ENCODE results near the gene BAD. TPM values are rescaled to one million over a fixed set of nuclear protein-coding genes. Genes with fewer than 3 reads are reported as not detected.

The BAD gene
- total and polyA plus RNA-seq, 2 of the 13 experiments (the other 11 are each of a cell fraction or from before 2014, with no cell fraction given), result 17.9 to 28.5 TPM

DNA sequence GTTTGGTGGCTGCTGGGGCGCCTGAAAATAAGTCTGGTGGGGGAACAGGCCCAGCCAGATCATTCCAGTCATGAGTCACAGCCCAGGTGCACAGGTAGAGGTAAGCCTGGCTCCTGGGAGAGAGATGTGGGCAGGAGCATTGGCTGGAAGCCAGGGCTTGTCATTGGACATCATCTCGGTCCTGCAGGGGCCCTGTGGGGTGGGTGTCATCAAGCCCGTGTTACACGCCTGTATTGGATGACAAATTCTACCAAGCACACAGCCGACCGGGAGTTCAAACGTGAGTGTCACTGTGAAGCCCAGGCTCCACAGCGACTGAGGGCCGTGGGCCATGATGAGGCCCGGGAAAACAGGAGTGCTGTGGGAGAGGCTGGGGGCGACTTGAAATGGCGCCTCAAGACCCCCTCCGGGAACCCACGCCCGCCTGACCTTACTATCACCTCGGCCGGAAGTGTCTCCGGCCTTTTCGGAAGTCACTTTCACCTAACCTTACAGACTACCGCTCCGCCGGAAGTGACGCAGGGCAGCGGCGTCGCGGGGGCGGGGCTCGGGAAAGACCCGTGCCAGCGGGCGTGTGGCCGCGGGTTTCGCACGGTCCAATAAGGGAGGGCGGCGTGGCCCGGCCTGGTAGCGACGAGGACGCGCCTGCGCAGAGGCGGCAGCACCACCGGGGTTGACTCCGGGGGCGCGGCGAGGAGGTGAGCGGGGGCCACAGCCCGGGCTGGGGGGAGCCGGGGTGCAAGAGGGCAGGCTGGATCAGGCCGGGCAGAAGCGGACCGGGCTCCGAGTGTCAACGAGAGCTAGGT, 43.8 kb downstream of the BAD start, which contains the start of gene FKBP2 (continued):
- TF ChIP-seq SAFB2 (CRISPR knock-in tag; IDR thresholded peaks at IDR 0.05; ENCODE audit: borderline replicate concordance, low read depth) (no peak), ESRRA (CRISPR knock-in tag; IDR thresholded peaks at IDR 0.05; ENCODE audit: low read depth) (no peak), ZNF547 (CRISPR knock-in tag; IDR thresholded peaks at IDR 0.05) (no peak), TAF15 (IDR thresholded peaks at IDR 0.05; ENCODE audit: low read depth, low read length, poor library complexity, severe bottlenecking) (peak; percentile 90), SRSF9 (IDR thresholded peaks at IDR 0.05; ENCODE audit: borderline replicate concordance, insufficient read depth, low read depth, low read length, poor library complexity, severe bottlenecking) (no peak), ZMYM4 (CRISPR knock-in tag; IDR thresholded peaks at IDR 0.05) (peak; percentile 69; the same call in 1 of the 2 replicates), MTA3 (CRISPR knock-in tag; IDR thresholded peaks at IDR 0.05) (no peak), ZNF292 (CRISPR knock-in tag; IDR thresholded peaks at IDR 0.05; ENCODE audit: borderline replicate concordance, low read depth) (no peak), KDM5A (IDR thresholded peaks at IDR 0.05; ENCODE audit: borderline replicate concordance, low read length) (peak; percentile 69; the same call in 1 of the 2 replicates), MED8 (CRISPR knock-in tag; IDR thresholded peaks at IDR 0.05; ENCODE audit: insufficient replicate concordance) (peak; percentile 48), ZNF20 (CRISPR knock-in tag; IDR thresholded peaks at IDR 0.05) (no peak), SMAD3 (CRISPR knock-in tag; IDR thresholded peaks at IDR 0.05) (peak; percentile 35; the same call in 1 of the 2 replicates), ZNF878 (CRISPR knock-in tag; IDR thresholded peaks at IDR 0.05) (no peak; the same call in 1 of the 2 replicates), STAT5B (CRISPR knock-in tag; IDR thresholded peaks at IDR 0.05) (no peak), FOXA1 (IDR thresholded peaks at IDR 0.05) (no peak), FOXA1 (CRISPR knock-in tag; IDR thresholded peaks at IDR 0.05) (no peak), SOX5 (CRISPR knock-in tag; IDR thresholded peaks at IDR 0.05; ENCODE audit: borderline replicate concordance) (peak; percentile 22; the same call in 1 of the 2 replicates), BORCS8-MEF2B (CRISPR knock-in tag; IDR thresholded peaks at IDR 0.05) (no peak), HOXA3 (CRISPR knock-in tag; IDR thresholded peaks at IDR 0.05) (peak; percentile 82; the same call in 1 of the 2 replicates), ZNF883 (CRISPR knock-in tag; IDR thresholded peaks at IDR 0.05; ENCODE audit: not compliant biosample characterization) (peak; percentile 25), KAT2B (IDR thresholded peaks at IDR 0.05; ENCODE audit: borderline replicate concordance, low read depth, low read length) (no peak)
- TF ChIP-seq, protein P1, sequence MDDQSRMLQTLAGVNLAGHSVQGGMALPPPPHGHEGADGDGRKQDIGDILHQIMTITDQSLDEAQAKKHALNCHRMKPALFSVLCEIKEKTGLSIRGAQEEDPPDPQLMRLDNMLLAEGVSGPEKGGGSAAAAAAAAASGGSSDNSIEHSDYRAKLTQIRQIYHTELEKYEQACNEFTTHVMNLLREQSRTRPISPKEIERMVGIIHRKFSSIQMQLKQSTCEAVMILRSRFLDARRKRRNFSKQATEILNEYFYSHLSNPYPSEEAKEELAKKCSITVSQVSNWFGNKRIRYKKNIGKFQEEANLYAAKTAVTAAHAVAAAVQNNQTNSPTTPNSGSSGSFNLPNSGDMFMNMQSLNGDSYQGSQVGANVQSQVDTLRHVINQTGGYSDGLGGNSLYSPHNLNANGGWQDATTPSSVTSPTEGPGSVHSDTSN (CRISPR knock-in tag; IDR thresholded peaks at IDR 0.05; ENCODE audit: borderline replicate concordance), result no peak
- TF ChIP-seq, protein P2, sequence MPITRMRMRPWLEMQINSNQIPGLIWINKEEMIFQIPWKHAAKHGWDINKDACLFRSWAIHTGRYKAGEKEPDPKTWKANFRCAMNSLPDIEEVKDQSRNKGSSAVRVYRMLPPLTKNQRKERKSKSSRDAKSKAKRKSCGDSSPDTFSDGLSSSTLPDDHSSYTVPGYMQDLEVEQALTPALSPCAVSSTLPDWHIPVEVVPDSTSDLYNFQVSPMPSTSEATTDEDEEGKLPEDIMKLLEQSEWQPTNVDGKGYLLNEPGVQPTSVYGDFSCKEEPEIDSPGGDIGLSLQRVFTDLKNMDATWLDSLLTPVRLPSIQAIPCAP (CRISPR knock-in tag; IDR thresholded peaks at IDR 0.05; ENCODE audit: low read depth), result no peak
- TF ChIP-seq, protein P3, sequence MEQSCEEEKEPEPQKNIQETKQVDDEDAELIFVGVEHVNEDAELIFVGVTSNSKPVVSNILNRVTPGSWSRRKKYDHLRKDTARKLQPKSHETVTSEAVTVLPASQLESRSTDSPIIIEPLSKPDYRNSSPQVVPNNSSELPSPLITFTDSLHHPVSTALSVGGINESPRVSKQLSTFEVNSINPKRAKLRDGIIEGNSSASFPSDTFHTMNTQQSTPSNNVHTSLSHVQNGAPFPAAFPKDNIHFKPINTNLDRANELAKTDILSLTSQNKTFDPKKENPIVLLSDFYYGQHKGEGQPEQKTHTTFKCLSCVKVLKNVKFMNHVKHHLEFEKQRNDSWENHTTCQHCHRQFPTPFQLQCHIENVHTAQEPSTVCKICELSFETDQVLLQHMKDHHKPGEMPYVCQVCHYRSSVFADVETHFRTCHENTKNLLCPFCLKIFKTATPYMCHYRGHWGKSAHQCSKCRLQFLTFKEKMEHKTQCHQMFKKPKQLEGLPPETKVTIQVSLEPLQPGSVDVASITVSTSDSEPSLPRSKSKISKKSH (CRISPR knock-in tag; IDR thresholded peaks at IDR 0.05; ENCODE audit: borderline replicate concordance), result peak; percentile 83; the same call in 1 of the 2 replicates
- TF ChIP-seq, protein P4, sequence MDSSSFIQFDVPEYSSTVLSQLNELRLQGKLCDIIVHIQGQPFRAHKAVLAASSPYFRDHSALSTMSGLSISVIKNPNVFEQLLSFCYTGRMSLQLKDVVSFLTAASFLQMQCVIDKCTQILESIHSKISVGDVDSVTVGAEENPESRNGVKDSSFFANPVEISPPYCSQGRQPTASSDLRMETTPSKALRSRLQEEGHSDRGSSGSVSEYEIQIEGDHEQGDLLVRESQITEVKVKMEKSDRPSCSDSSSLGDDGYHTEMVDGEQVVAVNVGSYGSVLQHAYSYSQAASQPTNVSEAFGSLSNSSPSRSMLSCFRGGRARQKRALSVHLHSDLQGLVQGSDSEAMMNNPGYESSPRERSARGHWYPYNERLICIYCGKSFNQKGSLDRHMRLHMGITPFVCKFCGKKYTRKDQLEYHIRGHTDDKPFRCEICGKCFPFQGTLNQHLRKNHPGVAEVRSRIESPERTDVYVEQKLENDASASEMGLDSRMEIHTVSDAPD (CRISPR knock-in tag; IDR thresholded peaks at IDR 0.05), result no peak
